ENCODE measurements around the gene SIRT1. TPM values are rescaled to one million over a fixed set of nuclear protein-coding genes. Genes with fewer than 3 reads are reported as not detected.

Gene SIRT1
- total and polyA plus RNA-seq, 2 donors (not counting 1 experiment from before 2014, with no cell fraction given), result 17.0 to 21.1 TPM

GRCh38 chr10:67921065-67921464, 36.6 kb downstream of the SIRT1 start:
- DNase-seq (ENCODE audit: low read depth in 2 of 2), result no peak
- Histone ChIP-seq H3K4me1 (ENCODE audit: control insufficient read depth, extremely low read depth, insufficient read depth, low read length) (no peaks in the 10 kb centered on the region), H3K27ac (ENCODE audit: insufficient read depth, low read length) (no peak overlapping the region), H3K36me3 (ENCODE audit: control insufficient read depth, insufficient read depth, low read length) (peaks cover 2% of the 10 kb centered on the region), H4K20me1 (ENCODE audit: control insufficient read depth, extremely low read depth, insufficient read depth, low read length) (no peaks in the 10 kb centered on the region), H3K4me2 (ENCODE audit: extremely low read depth, insufficient read depth, low read length) (no peak overlapping the region), H3K4me3 (replicated peaks in 1 of 4; ENCODE audit: control extremely low read depth in 1 of 4, insufficient read depth in 1 of 4, low read depth in 3 of 4, low read length in 4 of 4) (no peak overlapping the region), H3K9ac (ENCODE audit: insufficient read depth, low read length) (no peak overlapping the region), H3K27me3 (ENCODE audit: control insufficient read depth, insufficient read depth, low read length) (no peaks in the 10 kb centered on the region), H3K9me3 (ENCODE audit: control insufficient read depth, insufficient read depth, low read depth, low read length) (no peaks in the 10 kb centered on the region), H2AFZ (ENCODE audit: low read length) (no peak overlapping the region), H3K79me2 (ENCODE audit: control insufficient read depth, insufficient read depth, low read length) (no peaks in the 10 kb centered on the region)
- TF ChIP-seq EZH2 (IDR thresholded peaks at IDR 0.05; ENCODE audit: low read length, missing control alignments), result no peak
- TF ChIP-seq CTCF (conservative IDR thresholded peaks at IDR 0.05 in 1 of 2, IDR thresholded peaks at IDR 0.05 in 1 of 2; ENCODE audit: low read depth in 1 of 2, low read length in 2 of 2), result no peak

- no peak overlapping the region for H3K9ac ChIP-seq (ENCODE audit: insufficient read depth, low read length)
- no peak overlapping the region for H3K27ac ChIP-seq (ENCODE audit: insufficient read depth, low read length)
- H3K4me3 ChIP-seq (replicated peaks in 1 of 4; ENCODE audit: control extremely low read depth in 1 of 4, insufficient read depth in 1 of 4, low read depth in 3 of 4, low read length in 4 of 4), result no peak overlapping the region
- no peak overlapping the region for H2AFZ ChIP-seq (ENCODE audit: low read length)
- TF ChIP-seq EZH2 (IDR thresholded peaks at IDR 0.05; ENCODE audit: low read length, missing control alignments), result no peak
- TF ChIP-seq CTCF (conservative IDR thresholded peaks at IDR 0.05 in 1 of 2, IDR thresholded peaks at IDR 0.05 in 1 of 2; ENCODE audit: low read depth in 1 of 2, low read length in 2 of 2), result no peak
- no peaks in the 10 kb centered on the region for H3K9me3 ChIP-seq (ENCODE audit: control insufficient read depth, insufficient read depth, low read depth, low read length)
- peaks cover 5% of the 10 kb centered on the region for H3K36me3 ChIP-seq (ENCODE audit: control insufficient read depth, insufficient read depth, low read length)
- H4K20me1 ChIP-seq (ENCODE audit: control insufficient read depth, extremely low read depth, insufficient read depth, low read length), result no peaks in the 10 kb centered on the region
- peak in 1 of 2 donors; percentile 31 for DNase-seq (ENCODE audit: low read depth in 2 of 2)
- H3K27me3 ChIP-seq (ENCODE audit: control insufficient read depth, insufficient read depth, low read length), result no peaks in the 10 kb centered on the region
- H3K79me2 ChIP-seq (ENCODE audit: control insufficient read depth, insufficient read depth, low read length), result no peaks in the 10 kb centered on the region
- H3K4me1 ChIP-seq (ENCODE audit: control insufficient read depth, extremely low read depth, insufficient read depth, low read length), result no peaks in the 10 kb centered on the region
- no peak overlapping the region for H3K4me2 ChIP-seq (ENCODE audit: extremely low read depth, insufficient read depth, low read length)
Measured at GRCh38 chr10:67923551-67923950, 39.1 kb downstream of the SIRT1 start.

GRCh38 chr10:67924136-67924535, 39.7 kb downstream of the SIRT1 start:
- H3K79me2 ChIP-seq (ENCODE audit: control insufficient read depth, insufficient read depth, low read length), result no peaks in the 10 kb centered on the region
- no peak for DNase-seq (ENCODE audit: low read depth in 2 of 2)
- H3K27ac ChIP-seq (ENCODE audit: insufficient read depth, low read length), result no peak overlapping the region
- no peaks in the 10 kb centered on the region for H3K9me3 ChIP-seq (ENCODE audit: control insufficient read depth, insufficient read depth, low read depth, low read length)
- TF ChIP-seq CTCF (conservative IDR thresholded peaks at IDR 0.05 in 1 of 2, IDR thresholded peaks at IDR 0.05 in 1 of 2; ENCODE audit: low read depth in 1 of 2, low read length in 2 of 2) (no peak), EZH2 (IDR thresholded peaks at IDR 0.05; ENCODE audit: low read length, missing control alignments) (no peak)
- H3K4me2 ChIP-seq (ENCODE audit: extremely low read depth, insufficient read depth, low read length), result no peak overlapping the region
- no peak overlapping the region for H3K4me3 ChIP-seq (replicated peaks in 1 of 4; ENCODE audit: control extremely low read depth in 1 of 4, insufficient read depth in 1 of 4, low read depth in 3 of 4, low read length in 4 of 4)
- peaks cover 5% of the 10 kb centered on the region for H3K36me3 ChIP-seq (ENCODE audit: control insufficient read depth, insufficient read depth, low read length)
- no peaks in the 10 kb centered on the region for H4K20me1 ChIP-seq (ENCODE audit: control insufficient read depth, extremely low read depth, insufficient read depth, low read length)
- H3K9ac ChIP-seq (ENCODE audit: insufficient read depth, low read length), result no peak overlapping the region
- H2AFZ ChIP-seq (ENCODE audit: low read length), result no peak overlapping the region
- no peaks in the 10 kb centered on the region for H3K4me1 ChIP-seq (ENCODE audit: control insufficient read depth, extremely low read depth, insufficient read depth, low read length)
- H3K27me3 ChIP-seq (ENCODE audit: control insufficient read depth, insufficient read depth, low read length), result no peaks in the 10 kb centered on the region

Measured in fibroblast of lung (primary cell).